ENCODE results near the gene BMPR1B.
A peak's percentile ranks its signal among the peaks of the same experiment; 100 is the strongest.

GRCh38 chr4:95129821-95130311 is 372.1 kb downstream of the BMPR1B start:
- no peak for TF ChIP-seq ZNF174 (tag by site-specific recombination; IDR thresholded peaks at IDR 0.05)
- TF ChIP-seq CTCF (tag by site-specific recombination; IDR thresholded peaks at IDR 0.05), result no peak
- no peak for TF ChIP-seq ATF2 (tag by site-specific recombination; IDR thresholded peaks at IDR 0.05; ENCODE audit: low read depth)
- no peak for TF ChIP-seq ZNF792 (tag by site-specific recombination; IDR thresholded peaks at IDR 0.05)
- no peak for TF ChIP-seq YY1 (tag by site-specific recombination; IDR thresholded peaks at IDR 0.05)
- no peak for TF ChIP-seq TCF7L2 (IDR thresholded peaks at IDR 0.05; ENCODE audit: borderline replicate concordance, low read depth, low read length)
- TF ChIP-seq ZNF140 (tag by site-specific recombination; IDR thresholded peaks at IDR 0.05), result no peak
- peak; percentile 30; the same call in 1 of the 2 replicates for TF ChIP-seq ZEB2 (tag by site-specific recombination; IDR thresholded peaks at IDR 0.05)
- TF ChIP-seq ZNF48 (tag by site-specific recombination; IDR thresholded peaks at IDR 0.05), result no peak
- no peak for TF ChIP-seq SALL2 (tag by site-specific recombination; IDR thresholded peaks at IDR 0.05; ENCODE audit: borderline replicate concordance)
- TF ChIP-seq ZNF202 (tag by site-specific recombination; IDR thresholded peaks at IDR 0.05; ENCODE audit: borderline replicate concordance), result no peak
- TF ChIP-seq ZNF692 (tag by site-specific recombination; IDR thresholded peaks at IDR 0.05), result no peak

Measured in HEK293 (cell line).